IPS-15b (cell line): ENCODE measurements around the gene KCNQ4.

Source experiments
- H3K27me3 ChIP-seq: one replicate; pipeline ENCODE4 v1.6.1; 2013; ENCODE audit warnings: low read length; ENCODE audit not compliant: control insufficient read depth, insufficient read depth
- H3K36me3 ChIP-seq: one replicate; pipeline ENCODE4 v1.6.1; 2013; ENCODE audit warnings: low read length; ENCODE audit not compliant: control insufficient read depth, insufficient read depth
- H3K4me1 ChIP-seq: one replicate; pipeline ENCODE4 v1.6.1; 2013; ENCODE audit warnings: mild to moderate bottlenecking, low read length; ENCODE audit not compliant: control insufficient read depth, insufficient read depth
- H3K4me3 ChIP-seq: one replicate; pipeline ENCODE4 v1.5.1; 2013; ENCODE audit warnings: low read depth, low read length
- H3K9ac ChIP-seq: one replicate; pipeline ENCODE4 v1.6.1; 2013; ENCODE audit warnings: low read depth, mild to moderate bottlenecking, low read length
- H3K9me3 ChIP-seq: one replicate; pipeline ENCODE4 v1.6.1; 2013; ENCODE audit warnings: mild to moderate bottlenecking, low read length; ENCODE audit not compliant: control insufficient read depth, insufficient read depth

The KCNQ4 gene

DNA sequence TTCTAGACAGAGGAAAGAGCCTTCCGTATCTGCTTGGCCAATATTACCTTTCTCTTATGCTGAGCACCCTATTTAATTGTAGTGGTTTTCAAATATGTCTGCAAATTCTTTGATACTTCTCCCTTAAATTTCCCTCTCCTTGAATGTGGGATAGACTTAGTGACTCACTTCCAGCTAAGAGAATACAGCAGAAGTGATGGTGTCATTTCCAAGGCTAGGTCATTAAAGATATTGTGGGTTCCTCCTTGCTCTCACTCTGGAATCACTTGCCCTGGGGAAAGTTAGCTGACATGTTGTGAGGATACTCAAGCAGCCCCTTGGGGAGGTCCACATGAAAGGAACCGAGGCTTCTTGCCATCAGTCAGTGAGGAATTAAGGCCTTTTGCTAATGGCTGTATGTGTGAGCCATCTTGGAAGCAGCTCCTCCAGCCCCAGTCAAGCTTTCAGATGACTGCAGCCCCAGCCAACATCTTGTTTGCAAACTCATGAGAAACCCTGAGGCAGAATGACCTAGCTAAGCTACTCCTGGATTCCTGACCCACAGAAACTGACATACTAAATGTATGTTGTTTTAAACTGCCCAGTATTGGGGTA, 86.6 kb downstream of the KCNQ4 start:
- H3K27me3 ChIP-seq = no peaks in the 10 kb centered on the region

DNA sequence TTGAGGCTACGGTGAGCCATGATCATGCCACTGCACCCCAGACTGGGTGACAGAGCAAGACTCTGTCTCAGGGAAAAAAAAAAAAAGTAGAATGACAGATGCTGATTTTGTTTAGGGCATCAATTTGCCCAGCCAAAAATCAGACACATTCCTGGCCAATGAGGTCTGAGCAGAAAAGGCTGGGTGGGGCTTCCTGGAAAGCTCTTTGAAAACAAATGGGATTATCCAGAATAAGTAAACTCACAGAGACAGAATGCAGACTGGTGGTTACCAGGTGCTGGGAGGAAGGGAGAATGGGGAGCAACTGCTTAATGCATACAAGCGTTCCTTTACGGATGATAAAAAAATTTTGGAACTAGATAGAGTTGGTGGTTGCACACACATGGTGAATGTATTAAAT, 88.7 kb downstream of the KCNQ4 start:
- H3K4me3 ChIP-seq = no peak overlapping the region
- no peaks in the 10 kb centered on the region for H3K36me3 ChIP-seq
- H3K27me3 ChIP-seq = no peaks in the 10 kb centered on the region
- no peak overlapping the region for H3K9ac ChIP-seq
- no peaks in the 10 kb centered on the region for H3K4me1 ChIP-seq
- H3K9me3 ChIP-seq = no peaks in the 10 kb centered on the region

More for the DNA sequence above, 86.6 kb downstream of the KCNQ4 start:
- Histone ChIP-seq H3K9me3 (no peaks in the 10 kb centered on the region), H3K4me3 (no peak overlapping the region), H3K36me3 (no peaks in the 10 kb centered on the region), H3K4me1 (no peaks in the 10 kb centered on the region), H3K9ac (no peak overlapping the region)

DNA sequence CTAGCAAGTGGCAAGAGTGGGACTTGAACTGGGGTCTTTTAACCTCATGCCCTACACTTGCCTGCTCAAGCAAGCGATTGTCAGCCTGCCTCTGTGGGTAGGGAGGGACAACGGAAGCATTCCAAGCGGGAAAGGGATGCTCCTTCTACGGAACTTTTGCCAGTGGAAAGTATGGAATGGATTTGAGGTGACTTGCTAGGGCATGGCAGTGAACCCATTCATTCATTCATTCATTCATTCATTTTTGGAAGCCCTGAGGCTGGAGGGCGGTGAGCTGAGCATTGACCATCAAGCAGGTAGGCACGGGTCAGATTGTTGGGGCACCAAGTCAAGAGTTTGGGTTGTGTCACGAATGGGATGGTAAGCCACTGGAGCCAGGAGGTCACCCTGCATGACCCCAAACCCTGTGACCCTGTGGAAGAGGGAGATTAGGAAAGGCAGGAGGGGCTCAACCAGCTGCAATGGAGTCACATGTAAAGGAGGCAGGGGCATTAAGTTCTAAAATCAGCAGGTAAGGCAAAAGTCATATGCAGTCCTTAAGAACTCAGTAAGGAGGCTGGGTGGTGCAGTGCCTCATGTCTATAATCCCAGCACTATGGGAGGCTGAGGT, 90.4 kb downstream of the KCNQ4 start:
- no peaks in the 10 kb centered on the region for H3K9me3 ChIP-seq
- H3K36me3 ChIP-seq = no peaks in the 10 kb centered on the region
- no peak overlapping the region for H3K4me3 ChIP-seq
- H3K4me1 ChIP-seq = no peaks in the 10 kb centered on the region
- H3K27me3 ChIP-seq = no peaks in the 10 kb centered on the region
- H3K9ac ChIP-seq = no peak overlapping the region

DNA sequence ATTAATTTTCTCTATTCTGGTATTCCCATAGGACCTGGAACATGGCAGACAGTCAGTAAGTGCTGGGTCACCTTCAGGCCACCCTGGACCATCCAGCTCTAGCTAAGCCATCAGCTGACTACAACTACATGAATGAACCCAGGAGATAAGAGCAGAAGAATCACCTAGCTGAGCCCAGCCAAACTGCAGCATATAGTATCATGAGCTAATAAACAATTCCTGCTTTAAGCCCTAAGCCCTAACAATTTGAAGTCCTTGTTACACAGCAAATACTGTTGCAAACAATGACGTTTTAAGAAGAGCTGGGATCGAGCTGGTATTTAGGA, 92.8 kb downstream of the KCNQ4 start:
- H3K27me3 ChIP-seq = peaks cover 2% of the 10 kb centered on the region
- no peaks in the 10 kb centered on the region for H3K9me3 ChIP-seq
- no peaks in the 10 kb centered on the region for H3K36me3 ChIP-seq
- H3K4me3 ChIP-seq = no peak overlapping the region
- H3K4me1 ChIP-seq = peaks cover 3% of the 10 kb centered on the region
- H3K9ac ChIP-seq = no peak overlapping the region

DNA sequence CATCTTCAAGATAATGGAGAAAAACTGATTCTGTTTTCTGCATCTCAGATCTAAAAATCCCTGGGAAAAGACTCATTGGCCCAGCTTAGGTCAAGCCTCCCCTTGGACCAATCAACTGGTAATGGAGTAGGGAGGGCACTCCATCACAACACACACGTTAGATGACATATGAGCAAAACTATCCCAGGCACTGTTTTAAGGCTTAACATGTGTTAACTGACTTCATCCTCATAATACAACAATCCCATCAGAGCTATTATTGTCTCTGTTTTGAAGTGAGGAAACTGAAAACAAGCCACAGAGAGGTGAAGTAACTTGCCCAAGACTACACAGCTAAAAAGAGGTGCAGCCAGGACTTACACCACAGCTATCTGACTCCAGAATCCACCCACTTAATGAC, 93.3 kb downstream of the KCNQ4 start:
- no peak overlapping the region for H3K4me3 ChIP-seq
- no peaks in the 10 kb centered on the region for H3K9me3 ChIP-seq
- H3K27me3 ChIP-seq = peaks cover 2% of the 10 kb centered on the region
- H3K36me3 ChIP-seq = no peaks in the 10 kb centered on the region
- no peak overlapping the region for H3K9ac ChIP-seq
- H3K4me1 ChIP-seq = peaks cover 3% of the 10 kb centered on the region

DNA sequence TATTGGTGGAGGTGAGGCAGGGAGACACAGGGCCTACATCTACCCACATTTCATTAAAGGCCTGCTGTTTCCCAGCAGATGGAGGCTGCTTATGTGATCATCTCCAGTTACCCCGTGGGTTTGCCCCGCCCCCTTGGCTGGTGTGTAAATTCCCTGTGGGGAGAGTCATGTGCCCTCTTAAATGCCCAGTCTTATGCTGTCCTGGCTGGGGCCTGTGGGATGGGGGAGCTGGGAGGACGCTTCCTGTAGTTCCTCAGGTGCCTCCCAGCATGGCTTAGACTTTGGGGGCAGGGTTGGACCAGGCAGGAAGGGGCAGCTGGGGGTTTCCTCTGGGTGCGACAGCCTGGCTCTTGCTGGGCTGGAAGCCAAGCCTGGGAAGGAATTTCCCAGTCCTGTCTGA, 94.1 kb downstream of the KCNQ4 start:
- no peak overlapping the region for H3K4me3 ChIP-seq

DNA sequence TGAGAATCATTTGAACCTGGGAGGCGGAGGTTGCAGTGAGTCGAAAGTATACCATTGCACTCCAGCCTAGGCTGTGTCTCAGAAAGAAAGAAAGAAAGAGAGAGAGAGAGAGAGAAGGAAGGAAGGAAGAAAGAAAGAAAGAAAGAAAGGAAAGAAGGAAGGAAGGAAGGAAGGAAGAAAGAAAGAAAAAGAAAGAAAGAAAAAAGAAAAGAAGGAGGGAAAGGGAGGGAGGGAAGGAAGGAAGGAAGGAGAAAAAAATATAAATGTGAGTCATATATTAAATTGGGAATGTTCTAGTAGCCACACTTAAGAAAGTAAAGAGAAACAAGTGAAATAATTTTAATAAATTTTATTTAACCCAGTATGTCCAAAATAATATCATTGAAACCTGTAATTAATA, 95.3 kb downstream of the KCNQ4 start:
- Histone ChIP-seq H3K4me3 (no peak overlapping the region), H3K9me3 (no peaks in the 10 kb centered on the region), H3K4me1 (peaks cover 3% of the 10 kb centered on the region), H3K36me3 (no peaks in the 10 kb centered on the region), H3K27me3 (peaks cover 9% of the 10 kb centered on the region), H3K9ac (no peak overlapping the region)

More for the DNA sequence above, 94.1 kb downstream of the KCNQ4 start:
- H3K9me3 ChIP-seq = no peaks in the 10 kb centered on the region
- H3K27me3 ChIP-seq = peaks cover 2% of the 10 kb centered on the region
- no peak overlapping the region for H3K9ac ChIP-seq
- H3K36me3 ChIP-seq = no peaks in the 10 kb centered on the region
- peaks cover 3% of the 10 kb centered on the region for H3K4me1 ChIP-seq

DNA sequence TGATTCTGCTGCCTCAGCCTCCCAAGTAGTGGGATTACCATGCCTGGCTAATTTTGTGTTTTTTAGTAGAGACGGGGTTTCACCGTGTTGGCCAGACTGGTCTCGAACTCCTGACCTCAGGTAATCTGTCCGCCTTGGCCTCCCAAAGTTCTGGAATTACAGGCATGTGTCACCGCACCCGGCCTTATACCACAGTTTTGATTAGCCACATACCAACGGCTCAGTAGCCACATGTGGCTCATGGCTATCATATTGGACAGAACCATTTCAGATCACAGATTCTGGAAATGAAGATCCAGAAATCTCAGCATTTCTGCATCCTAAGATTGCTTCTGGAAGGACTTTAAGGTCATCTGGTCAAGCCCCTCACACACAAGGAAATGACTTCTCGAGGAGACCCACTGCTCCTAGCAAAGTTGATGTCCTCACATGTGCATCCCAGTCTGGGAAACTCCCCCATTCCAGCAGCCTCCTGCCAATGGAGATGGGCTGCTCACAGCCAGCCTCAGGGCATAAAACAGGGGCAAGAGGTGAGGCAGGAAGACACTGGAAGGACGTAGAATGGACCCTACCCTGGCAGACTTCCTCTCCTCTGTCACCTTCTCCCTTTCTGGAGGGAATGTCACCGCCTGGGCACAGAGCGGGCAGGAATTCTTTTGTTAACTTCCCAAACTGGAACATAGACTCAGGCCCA, 96.0 kb downstream of the KCNQ4 start:
- Histone ChIP-seq H3K4me3 (no peak overlapping the region), H3K9ac (no peak overlapping the region), H3K9me3 (no peaks in the 10 kb centered on the region), H3K36me3 (no peaks in the 10 kb centered on the region), H3K27me3 (peaks cover 13% of the 10 kb centered on the region), H3K4me1 (peaks cover 3% of the 10 kb centered on the region)

DNA sequence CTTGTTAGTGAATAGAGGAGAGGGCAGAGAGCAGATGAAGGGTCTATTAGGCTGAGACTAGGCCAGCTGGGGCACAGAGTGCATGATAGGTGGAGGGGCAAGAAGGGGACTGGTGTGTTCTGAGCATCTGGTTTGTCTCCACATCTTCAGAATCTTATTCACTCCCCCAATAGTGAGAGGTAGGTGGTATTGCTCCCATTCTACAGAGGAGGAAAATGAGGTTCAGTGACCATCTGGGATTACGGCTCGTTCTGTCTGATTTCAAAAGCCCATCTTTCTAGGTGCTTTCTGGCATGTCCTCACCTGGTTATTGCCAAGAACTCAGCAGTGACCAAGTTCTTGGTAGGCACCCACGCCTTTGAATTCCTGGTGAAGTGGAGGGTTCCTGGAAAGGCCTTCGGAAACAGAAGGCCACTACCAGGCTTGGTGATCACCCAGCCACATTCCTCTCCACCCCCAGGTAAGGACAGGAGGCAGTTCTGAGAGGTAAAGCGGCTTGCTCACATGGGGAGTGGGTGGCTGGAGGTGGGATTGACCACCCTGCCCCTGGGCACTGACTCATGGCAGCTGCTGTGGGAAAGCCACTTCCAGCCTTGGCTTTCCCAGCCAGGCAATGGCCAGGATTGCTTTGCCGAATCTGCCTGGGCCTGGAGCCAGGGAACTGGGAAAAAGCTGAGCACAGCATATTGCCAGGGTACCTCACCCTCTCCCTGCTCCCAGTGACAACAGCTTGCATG, 97.4 kb downstream of the KCNQ4 start:
- no peak overlapping the region for H3K4me3 ChIP-seq
- peaks cover 3% of the 10 kb centered on the region for H3K4me1 ChIP-seq
- no peaks in the 10 kb centered on the region for H3K36me3 ChIP-seq
- H3K9me3 ChIP-seq = no peaks in the 10 kb centered on the region
- H3K9ac ChIP-seq = no peak overlapping the region
- peaks cover 19% of the 10 kb centered on the region for H3K27me3 ChIP-seq

DNA sequence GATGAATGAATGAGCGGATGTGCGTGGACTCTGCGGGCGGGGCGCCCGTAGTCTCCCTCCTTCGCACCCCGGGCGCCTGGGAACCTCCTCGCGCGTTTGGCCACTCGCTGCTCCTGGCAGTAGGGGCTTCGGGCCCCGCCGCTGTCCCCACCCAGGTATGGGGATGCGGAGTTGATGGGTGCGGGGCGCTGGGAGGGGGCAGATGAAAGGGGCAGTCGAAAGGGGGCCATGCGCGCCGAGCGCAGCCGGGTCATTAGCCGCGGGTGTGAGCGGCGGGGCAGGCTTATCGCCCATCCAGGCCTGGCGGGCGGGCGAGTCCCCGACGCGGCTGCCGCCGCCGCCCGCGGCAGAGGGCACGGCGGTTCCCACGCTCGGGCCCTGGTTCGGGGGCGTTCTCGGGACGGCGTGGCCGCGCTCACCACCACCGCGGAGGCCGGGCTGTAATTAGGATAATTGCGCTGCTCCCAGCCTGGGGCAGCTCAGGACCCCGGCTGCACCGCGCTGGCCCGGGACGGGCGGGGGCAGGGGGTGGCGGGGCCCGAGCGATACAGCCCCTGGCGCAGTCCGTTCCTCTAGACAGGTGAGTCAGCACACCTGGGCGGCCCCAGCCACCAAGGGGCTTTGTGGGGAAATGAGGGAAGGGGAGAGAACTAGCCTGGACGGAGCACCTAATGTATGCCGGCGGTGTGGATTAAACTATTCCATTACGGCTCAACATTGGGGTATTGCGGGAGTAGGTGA, 100.6 kb downstream of the KCNQ4 start:
- no peaks in the 10 kb centered on the region for H3K36me3 ChIP-seq
- no peaks in the 10 kb centered on the region for H3K9me3 ChIP-seq
- H3K9ac ChIP-seq = no peak overlapping the region
- peak overlapping the region; percentile 35 for H3K4me3 ChIP-seq
- peaks cover 27% of the 10 kb centered on the region for H3K27me3 ChIP-seq
- H3K4me1 ChIP-seq = peaks cover 3% of the 10 kb centered on the region

DNA sequence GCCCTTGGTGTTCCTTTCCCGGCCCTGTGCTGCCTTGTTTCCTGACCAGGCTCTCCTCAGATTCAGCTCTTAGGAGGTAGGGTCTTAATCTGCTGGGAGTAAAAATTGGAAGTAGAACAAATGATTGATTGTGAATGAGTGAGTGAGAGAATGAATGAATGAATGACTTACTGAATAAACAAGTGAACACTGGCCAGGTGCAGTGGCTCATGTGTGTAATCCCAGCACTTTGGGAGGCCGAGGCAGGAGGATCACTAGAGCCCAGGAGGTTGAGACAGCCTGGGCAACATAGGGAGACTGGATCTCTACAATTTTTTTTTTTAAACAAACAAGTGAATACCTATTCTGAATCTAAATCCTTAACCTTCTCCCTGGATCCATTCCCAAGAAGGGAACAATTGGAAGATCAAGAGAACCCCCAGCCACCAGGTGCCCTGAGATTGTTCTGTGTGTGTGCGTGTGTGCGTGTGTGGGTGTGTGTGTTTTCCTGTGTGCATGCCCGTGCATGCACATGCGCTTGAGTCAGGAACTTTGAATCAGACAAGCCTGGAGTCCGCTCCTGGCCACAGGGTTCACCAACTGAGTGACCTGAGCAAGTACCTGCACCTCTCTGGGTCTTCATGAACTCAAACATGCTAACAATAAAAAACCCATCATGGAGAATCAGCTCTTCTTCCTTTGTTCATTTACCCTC, 102.9 kb downstream of the KCNQ4 start:
- Histone ChIP-seq H3K4me1 (no peaks in the 10 kb centered on the region), H3K9me3 (no peaks in the 10 kb centered on the region), H3K36me3 (no peaks in the 10 kb centered on the region), H3K27me3 (peaks cover 25% of the 10 kb centered on the region), H3K4me3 (no peak overlapping the region), H3K9ac (no peak overlapping the region)
